NT2/D1 (cell line): Measurements from ENCODE around the gene ZNF888.
"Not testable (repeated sequence)": the region's sequence is repeated elsewhere in the genome, so short reads cannot be mapped to it uniquely, and the experiment has no call there.

Experiments
- SUZ12 ChIP-seq: IDR thresholded peaks from 2 replicates; pipeline ENCODE4 v1.6.1; 2011; ENCODE audit not compliant: insufficient read length, insufficient read depth; ENCODE audit errors: extremely low read depth
- ZNF274 ChIP-seq: IDR thresholded peaks from 2 replicates; pipeline ENCODE4 v1.6.1; 2011; ENCODE audit warnings: mild to moderate bottlenecking, low read depth, low read length

- not testable (repeated sequence) for TF ChIP-seq ZNF274, SUZ12
Measured at GRCh38 chr19:52872996-52873395, 50.2 kb downstream of the ZNF888 start.
